Endodermal cell (in vitro differentiated cells): ENCODE data around the gene CHKB. TPM values are rescaled to one million over a fixed set of nuclear protein-coding genes. Genes with fewer than 3 reads are reported as not detected.

Experiments used
- DNase-seq: peaks from one replicate; pipeline ENCODE4 v3.0.0-alpha.2; 2017
- H3K27ac ChIP-seq: 2 replicates; pipeline ENCODE4 v1.5.1; 2013; ENCODE audit warnings: mild to moderate bottlenecking, low read depth, low read length, moderate library complexity
- H3K27me3 ChIP-seq: 2 replicates; pipeline ENCODE4 v1.6.1; 2013; ENCODE audit warnings: mild to moderate bottlenecking, low read length, moderate library complexity; ENCODE audit not compliant: insufficient read depth, control insufficient read depth, poor library complexity, severe bottlenecking
- H3K36me3 ChIP-seq: 2 replicates; pipeline ENCODE4 v1.7.0; 2013; ENCODE audit warnings: mild to moderate bottlenecking, low read length, moderate library complexity; ENCODE audit not compliant: control insufficient read depth, insufficient read depth
- H3K4me1 ChIP-seq: one replicate; pipeline ENCODE4 v1.7.0; 2013; ENCODE audit warnings: low read length; ENCODE audit not compliant: control insufficient read depth, insufficient read depth
- H3K4me3 ChIP-seq: 2 replicates; pipeline ENCODE4 v1.5.1; 2013; ENCODE audit warnings: mild to moderate bottlenecking, low read length, moderate library complexity
- H3K9ac ChIP-seq: 2 replicates; pipeline ENCODE4 v1.6.1; 2013; ENCODE audit warnings: mild to moderate bottlenecking, low read length, moderate library complexity; ENCODE audit not compliant: poor library complexity, severe bottlenecking; ENCODE audit errors: extremely low read depth
- H3K9me3 ChIP-seq: 2 replicates; pipeline ENCODE4 v1.6.1; 2013; ENCODE audit warnings: mild to moderate bottlenecking, low read length, moderate library complexity; ENCODE audit not compliant: control insufficient read depth
- H3K27ac Mint-ChIP-seq: 2 replicates; pipeline ENCODE4 v1.8.0; 2020; ENCODE audit warnings: mixed read lengths
- H3K27me3 Mint-ChIP-seq: 2 replicates; pipeline ENCODE4 v1.8.0; 2021; ENCODE audit warnings: mild to moderate bottlenecking, mixed read lengths; ENCODE audit not compliant: insufficient read depth
- H3K36me3 Mint-ChIP-seq: 2 replicates; pipeline ENCODE4 v1.8.0; 2020; ENCODE audit warnings: low read depth, mixed read lengths
- H3K4me1 Mint-ChIP-seq: 2 replicates; pipeline ENCODE4 v1.8.0; 2020; ENCODE audit warnings: mixed read lengths
- H3K4me3 Mint-ChIP-seq: 2 replicates; pipeline ENCODE4 v1.8.0; 2020; ENCODE audit warnings: mild to moderate bottlenecking, moderate library complexity, mixed read lengths
- H3K9me3 Mint-ChIP-seq: 2 replicates; pipeline ENCODE4 v1.8.0; 2020; ENCODE audit warnings: mild to moderate bottlenecking, mixed read lengths
- WGBS, 2 experiments: methylation state at CpG; one replicate each; pipeline versions ENCODE4 v1.1.5 to v1.1.7; 2013; ENCODE audit warnings: missing lambda C conversion rate in 2 of 2, mixed read lengths in 1 of 2; ENCODE audit not compliant: insufficient coverage in 1 of 2, insufficient read length in 1 of 2; 5-methylcytosine and 5-hydroxymethylcytosine counted together
- total RNA-seq, 2 donors: library from RNA; stranded (reverse); fragmentation: NEBNext Ultra II Directional in 1 of 2; extraction: Animal tissue kit (Norgen Biotek cat#: 25700) in 1 of 2; gene quantifications; 2 replicates in 1 of 2; 3 replicates in 1 of 2; pipeline ENCODE4 v1.2.1, GENCODE V29; 2021
- TF ChIP-seq, protein P1 (sequence below): fragments of 200-600 bp; sonication (generic); conservative IDR thresholded peaks from 2 replicates; pipeline ENCODE4 v1.5.0; 2021; ENCODE audit warnings: antibody characterized with exemption, mild to moderate bottlenecking

Gene CHKB
- total RNA-seq, 2 donors from 2014 or later, result 108 TPM

DNA sequence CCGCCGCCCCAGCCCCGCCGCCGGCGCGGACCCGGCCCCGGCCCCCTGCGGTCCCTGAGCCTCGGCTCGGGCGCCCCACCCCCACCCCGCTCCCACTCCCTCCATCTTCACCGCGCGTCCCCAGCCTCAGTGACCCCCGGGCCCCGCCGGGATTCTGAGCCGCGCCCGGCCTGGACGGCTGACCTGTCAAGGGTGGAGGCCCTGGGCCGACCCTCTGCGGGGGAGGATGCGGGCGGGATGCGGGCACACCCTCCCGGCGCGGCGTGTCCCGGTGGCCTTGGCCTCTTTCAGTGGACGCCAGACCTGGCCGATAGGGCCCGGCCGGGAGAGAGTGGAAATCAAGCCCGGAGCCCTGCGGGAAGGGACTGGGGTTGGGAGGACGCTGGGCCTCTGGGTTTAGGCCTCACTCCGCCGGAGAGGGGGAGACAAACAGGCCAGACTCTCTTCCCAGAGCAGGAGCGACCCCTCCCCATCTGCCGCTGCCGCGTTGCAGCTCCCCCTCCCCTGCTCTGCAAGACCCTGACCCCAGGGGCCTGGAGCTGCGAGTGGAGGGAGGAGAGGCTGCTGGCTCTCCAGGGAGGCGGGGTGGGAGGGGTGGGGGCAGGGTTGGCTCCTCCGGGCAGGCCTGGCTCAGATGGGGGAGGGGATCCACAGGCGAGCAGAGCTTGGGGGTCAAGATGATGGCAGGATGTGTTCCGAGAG lies 18.5 kb upstream of the CHKB start:
- Histone ChIP-seq H3K9me3 (no peaks in the 10 kb centered on the region), H3K27ac (peak overlapping the region; percentile 32), H3K27me3 (peaks cover 91% of the 10 kb centered on the region), H3K36me3 (no peaks in the 10 kb centered on the region), H3K9ac (no peak overlapping the region), H3K4me3 (no peak overlapping the region), H3K4me1 (no peaks in the 10 kb centered on the region)
- Mint-ChIP-seq H3K27ac (no peak overlapping the region), H3K27me3 (peaks cover 89% of the 10 kb centered on the region), H3K4me1 (no peaks in the 10 kb centered on the region), H3K36me3 (no peaks in the 10 kb centered on the region), H3K4me3 (peak overlapping the region; percentile 46), H3K9me3 (no peaks in the 10 kb centered on the region)
- peak; percentile 55 for DNase-seq
- WGBS, 2 experiments, result 14 to 18% methylated on average over 9 to 40 of the region's 52 CpGs
- TF ChIP-seq, protein P1, sequence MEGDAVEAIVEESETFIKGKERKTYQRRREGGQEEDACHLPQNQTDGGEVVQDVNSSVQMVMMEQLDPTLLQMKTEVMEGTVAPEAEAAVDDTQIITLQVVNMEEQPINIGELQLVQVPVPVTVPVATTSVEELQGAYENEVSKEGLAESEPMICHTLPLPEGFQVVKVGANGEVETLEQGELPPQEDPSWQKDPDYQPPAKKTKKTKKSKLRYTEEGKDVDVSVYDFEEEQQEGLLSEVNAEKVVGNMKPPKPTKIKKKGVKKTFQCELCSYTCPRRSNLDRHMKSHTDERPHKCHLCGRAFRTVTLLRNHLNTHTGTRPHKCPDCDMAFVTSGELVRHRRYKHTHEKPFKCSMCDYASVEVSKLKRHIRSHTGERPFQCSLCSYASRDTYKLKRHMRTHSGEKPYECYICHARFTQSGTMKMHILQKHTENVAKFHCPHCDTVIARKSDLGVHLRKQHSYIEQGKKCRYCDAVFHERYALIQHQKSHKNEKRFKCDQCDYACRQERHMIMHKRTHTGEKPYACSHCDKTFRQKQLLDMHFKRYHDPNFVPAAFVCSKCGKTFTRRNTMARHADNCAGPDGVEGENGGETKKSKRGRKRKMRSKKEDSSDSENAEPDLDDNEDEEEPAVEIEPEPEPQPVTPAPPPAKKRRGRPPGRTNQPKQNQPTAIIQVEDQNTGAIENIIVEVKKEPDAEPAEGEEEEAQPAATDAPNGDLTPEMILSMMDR, result no peak

DNA sequence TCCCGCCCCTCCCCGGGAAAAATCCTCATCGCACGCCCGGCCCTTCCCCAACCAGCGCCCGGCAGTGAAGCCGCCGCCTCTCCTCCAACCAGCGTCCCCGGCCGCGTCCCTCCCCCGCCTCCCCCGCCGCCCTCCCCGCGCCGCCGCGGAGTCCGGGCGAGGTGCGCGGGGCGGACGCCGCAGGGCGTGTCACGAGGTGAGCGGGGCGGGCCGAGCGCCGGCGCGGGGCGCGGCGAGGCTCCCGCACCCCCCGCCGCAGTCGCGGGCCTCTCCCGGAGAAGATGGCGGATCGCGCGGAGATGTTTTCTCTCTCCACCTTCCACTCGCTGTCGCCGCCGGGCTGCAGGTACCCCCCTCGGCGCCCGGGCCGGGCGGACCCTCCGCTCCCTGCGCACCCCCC lies 17.9 kb upstream of the CHKB start, which contains the start of gene MAPK8IP2:
MAPK8IP2 (plus strand) TSS at position 256 of the 400 bp plus-strand sequence; CDS start at position 282, 26 bp downstream.
- TF ChIP-seq, protein P1, result no peak
- H3K27me3 ChIP-seq, result peaks cover 85% of the 10 kb centered on the region
- Mint-ChIP-seq H3K4me1 (no peaks in the 10 kb centered on the region), H3K4me3 (peak within 1 kb of the TSS; percentile 46), H3K27me3 (peaks cover 87% of the 10 kb centered on the region), H3K36me3 (no peaks in the 10 kb centered on the region), H3K27ac (no peak within 1 kb of the TSS), H3K9me3 (no peaks in the 10 kb centered on the region)
- H3K36me3 ChIP-seq, result no peaks in the 10 kb centered on the region
- H3K9me3 ChIP-seq, result no peaks in the 10 kb centered on the region
- DNase-seq, result peak; percentile 55
- H3K9ac ChIP-seq, result no peak within 1 kb of the TSS
- no peak within 1 kb of the TSS for H3K4me3 ChIP-seq
- H3K4me1 ChIP-seq, result no peaks in the 10 kb centered on the region
- 1% methylated on average over 58 of the region's 61 CpGs; no CpG with 5 or more reads in 1 of the 2 experiments for WGBS, 2 experiments
- peak within 1 kb of the TSS; percentile 32 for H3K27ac ChIP-seq

DNA sequence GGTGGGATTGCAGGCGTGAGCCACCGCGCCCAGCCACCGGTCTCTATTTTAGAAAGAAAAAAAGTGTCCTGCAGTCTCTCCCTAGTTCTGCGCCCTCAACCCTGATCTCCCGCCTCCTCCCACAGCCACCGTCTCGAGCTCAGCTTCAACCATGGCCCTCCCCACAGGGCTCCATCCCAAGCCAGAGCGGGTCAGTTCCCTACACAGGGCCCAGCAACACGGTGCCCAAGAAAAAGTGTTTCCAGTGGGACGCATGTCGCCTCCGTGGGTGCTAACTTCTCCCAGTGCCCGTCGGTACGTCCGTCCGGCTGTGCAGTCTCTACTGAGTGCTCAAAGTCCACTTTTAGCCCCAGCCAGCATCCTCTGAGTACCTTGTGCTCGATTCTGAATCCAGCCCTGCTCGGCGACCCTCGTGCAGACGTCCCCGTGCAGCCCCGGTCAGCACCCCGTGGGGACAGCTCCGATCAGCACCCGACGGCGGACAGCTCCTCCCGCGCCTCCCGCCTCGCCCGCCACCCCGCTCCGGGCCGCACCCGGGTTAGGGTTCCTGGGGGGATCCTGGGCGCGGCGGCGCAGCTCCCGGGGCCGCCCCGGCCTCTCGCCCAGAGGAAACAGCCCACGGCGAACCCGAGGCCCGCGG lies 17.3 kb upstream of the CHKB start:
- no peaks in the 10 kb centered on the region for H3K9me3 Mint-ChIP-seq
- TF ChIP-seq, protein P1, result no peak
- H3K27ac ChIP-seq, result no peak overlapping the region
- H3K27me3 ChIP-seq, result peaks cover 83% of the 10 kb centered on the region
- H3K4me3 Mint-ChIP-seq, result peak overlapping the region; percentile 45
- H3K27ac Mint-ChIP-seq, result no peak overlapping the region
- no peak overlapping the region for H3K4me3 ChIP-seq
- no peaks in the 10 kb centered on the region for H3K36me3 Mint-ChIP-seq
- H3K36me3 ChIP-seq, result no peaks in the 10 kb centered on the region
- no peaks in the 10 kb centered on the region for H3K9me3 ChIP-seq
- no peak overlapping the region for H3K9ac ChIP-seq
- H3K4me1 Mint-ChIP-seq, result no peaks in the 10 kb centered on the region
- peaks cover 83% of the 10 kb centered on the region for H3K27me3 Mint-ChIP-seq
- DNase-seq, result peak; percentile 91
- WGBS, 2 experiments, result 20 to 30% methylated on average over 20 to 52 of the region's 52 CpGs
- no peaks in the 10 kb centered on the region for H3K4me1 ChIP-seq
